Hepatocyte (in vitro differentiated cells): Measurements from ENCODE around the gene ARMC2.
"Not testable (repeated sequence)": the region's sequence is repeated elsewhere in the genome, so short reads cannot be mapped to it uniquely, and the experiment has no call there.

ENCODE experiments used
- CTCF ChIP-seq: fragments of 200-600 bp; sonication (generic); IDR thresholded peaks from 2 replicates; pipeline ENCODE4 v1.5.1; 2016; ENCODE audit warnings: antibody characterized with exemption, mild to moderate bottlenecking; ENCODE audit not compliant: poor library complexity
- EZH2 ChIP-seq: fragments of 200-600 bp; sonication (generic); IDR thresholded peaks from 2 replicates; pipeline ENCODE4 v1.6.1; 2016; ENCODE audit warnings: antibody characterized with exemption, mild to moderate bottlenecking, borderline replicate concordance
- EZH2phosphoT487 ChIP-seq: fragments of 200-600 bp; sonication (generic); IDR thresholded peaks from one replicate; pipeline ENCODE4 v1.6.1; 2018; ENCODE audit warnings: antibody characterized with exemption, mild to moderate bottlenecking, low read depth, moderate library complexity; ENCODE audit not compliant: unreplicated experiment, severe bottlenecking

- not testable (repeated sequence) for TF ChIP-seq EZH2, CTCF, EZH2phosphoT487
Observed at GRCh38 chr6:108978638-108979037, 130.4 kb downstream of the ARMC2 start.
